Jurkat, Clone E6-1 (cell line): ENCODE results near the gene C5orf63.
"Not testable (repeated sequence)": the region's sequence is repeated elsewhere in the genome, so short reads cannot be mapped to it uniquely, and the experiment has no call there.

Experiments used
- DNase-seq: peaks from one replicate; pipeline ENCODE4 v3.0.0-alpha.2; 2011; ENCODE audit warnings: low read depth, low spot score
- H3K4me3 ChIP-seq: 2 replicates; pipeline ENCODE4 v1.5.1; 2011; ENCODE audit warnings: mild to moderate bottlenecking, low read length, control low read depth, moderate library complexity

C5orf63 gene

DNA sequence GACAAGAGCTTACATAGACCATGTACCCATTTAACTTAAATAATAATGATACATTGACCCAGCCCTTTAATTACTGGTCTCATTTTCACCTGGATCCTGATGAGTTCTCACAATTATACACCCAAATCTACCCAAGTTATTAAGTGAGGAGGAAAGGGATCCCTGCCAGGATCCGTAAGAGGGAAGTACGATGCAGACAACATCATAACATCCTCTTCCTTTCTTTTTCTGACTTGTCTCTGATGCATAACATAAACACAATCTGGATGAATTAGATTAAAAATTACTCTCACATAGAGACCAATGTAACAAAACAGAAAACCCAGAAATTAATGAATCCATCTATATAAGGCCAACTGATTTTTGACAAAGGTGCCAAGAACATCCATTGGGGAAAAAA is 59.9 kb downstream of the C5orf63 start:
- no peak overlapping the region for H3K4me3 ChIP-seq
- no peak for DNase-seq

DNA sequence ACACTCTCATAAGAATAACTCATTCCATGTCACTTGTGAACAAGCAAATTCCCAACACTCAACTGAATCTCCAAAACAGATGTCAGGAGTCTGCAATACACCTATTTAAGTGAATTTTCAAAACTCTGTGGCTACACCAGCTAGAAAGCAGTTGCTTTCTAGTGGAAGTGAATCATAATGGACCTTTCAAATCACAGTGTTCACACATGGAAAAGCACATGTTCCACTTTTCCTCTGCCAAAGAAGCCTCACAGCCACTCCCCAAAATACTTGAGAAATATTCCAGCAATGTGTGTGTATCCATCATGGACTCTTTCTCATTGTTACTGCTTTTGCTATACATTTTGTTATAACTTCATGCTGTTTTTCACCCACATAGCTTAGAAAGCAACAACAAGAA is 60.4 kb downstream of the C5orf63 start:
- no peak for DNase-seq
- no peak overlapping the region for H3K4me3 ChIP-seq

DNA sequence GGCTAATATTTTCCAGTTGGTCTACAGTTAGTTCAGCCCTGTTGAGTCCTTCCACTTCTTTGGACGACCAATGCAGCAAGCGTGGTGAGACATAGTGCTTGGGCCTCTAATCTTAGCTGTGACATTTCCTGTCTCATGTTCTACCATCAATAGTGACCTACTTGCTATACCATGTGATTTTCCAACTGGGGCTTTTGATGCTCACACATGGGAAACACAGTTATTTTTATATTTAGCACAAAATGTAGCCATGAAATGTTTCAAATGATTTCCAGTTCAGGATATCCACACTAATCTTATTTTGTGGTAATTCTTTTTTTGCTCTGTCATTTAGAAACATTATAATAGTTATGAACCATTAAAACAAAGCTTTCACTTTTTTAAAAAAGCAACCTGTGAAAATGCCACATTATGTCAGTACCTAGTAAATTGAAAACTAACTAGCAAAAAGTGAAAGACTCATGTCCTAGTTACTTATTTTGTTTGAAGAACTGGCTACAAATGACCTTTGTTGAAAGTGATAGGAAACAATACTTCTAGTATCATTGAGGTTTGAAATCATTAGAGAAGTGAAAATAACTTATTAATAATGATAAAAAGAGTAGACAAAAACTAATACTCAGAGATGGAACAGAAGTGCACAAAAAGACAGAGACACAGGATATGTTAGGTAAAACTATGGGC is 61.2 kb downstream of the C5orf63 start:
- DNase-seq: no peak
- no peak overlapping the region for H3K4me3 ChIP-seq

DNA sequence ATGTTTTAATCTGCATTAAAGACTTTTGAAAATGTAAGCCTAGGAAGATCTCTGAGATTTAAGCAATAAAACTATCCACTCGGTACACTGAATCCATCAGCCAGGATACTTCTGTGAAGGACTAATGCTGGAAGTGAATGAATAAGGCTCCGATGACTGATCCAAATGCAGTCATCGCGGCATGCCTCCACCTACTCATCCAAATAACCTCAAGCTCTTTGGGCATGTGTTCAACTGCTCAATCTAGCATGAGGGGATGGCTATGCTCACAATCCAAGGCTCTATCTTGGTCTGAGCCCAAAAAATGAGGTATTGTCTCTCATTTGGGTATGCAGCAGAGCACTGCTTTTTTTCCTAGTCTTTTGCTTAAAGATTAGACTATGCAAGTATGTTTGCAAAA is 62.1 kb downstream of the C5orf63 start:
- DNase-seq: no peak
- H3K4me3 ChIP-seq: no peak overlapping the region

DNA sequence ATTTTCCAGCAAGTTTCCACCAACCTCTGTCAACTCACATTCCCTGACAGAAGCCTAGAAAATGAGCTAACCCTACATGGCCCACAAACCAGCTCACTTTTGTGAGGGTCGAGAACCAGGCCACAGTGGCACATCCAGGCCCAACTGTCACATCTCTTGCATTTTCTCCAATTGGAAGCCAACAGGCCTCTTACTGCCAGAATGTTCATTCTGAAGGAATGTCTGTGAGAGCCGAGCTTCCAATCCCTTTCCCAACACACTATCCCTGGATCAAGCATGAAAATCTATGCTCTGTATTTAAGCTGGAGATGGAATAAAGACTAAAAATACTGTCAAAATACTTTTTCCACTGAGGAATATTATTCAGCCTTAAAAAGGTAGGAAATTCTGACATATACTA is 62.9 kb downstream of the C5orf63 start:
- no peak for DNase-seq
- H3K4me3 ChIP-seq: no peak overlapping the region

DNA sequence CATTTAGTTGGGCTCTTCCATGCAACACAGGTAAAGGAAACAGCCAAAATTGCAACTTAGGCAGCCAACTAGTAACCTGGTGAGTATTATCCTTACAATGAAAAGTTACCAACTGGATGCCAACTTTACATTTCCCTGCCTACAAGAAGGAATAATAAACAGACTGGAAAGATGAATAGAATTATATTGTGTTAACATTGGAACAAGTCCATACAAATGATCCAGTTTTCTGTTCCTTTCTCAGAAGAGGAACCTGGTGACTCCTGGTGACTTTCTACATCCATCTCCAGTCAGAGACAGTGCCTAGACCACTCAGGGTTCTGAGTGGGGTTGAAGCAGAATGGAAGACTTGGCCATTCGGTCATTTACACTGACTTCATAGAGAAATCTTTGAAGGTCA is 63.5 kb downstream of the C5orf63 start:
- DNase-seq: no peak
- H3K4me3 ChIP-seq: no peak overlapping the region

DNA sequence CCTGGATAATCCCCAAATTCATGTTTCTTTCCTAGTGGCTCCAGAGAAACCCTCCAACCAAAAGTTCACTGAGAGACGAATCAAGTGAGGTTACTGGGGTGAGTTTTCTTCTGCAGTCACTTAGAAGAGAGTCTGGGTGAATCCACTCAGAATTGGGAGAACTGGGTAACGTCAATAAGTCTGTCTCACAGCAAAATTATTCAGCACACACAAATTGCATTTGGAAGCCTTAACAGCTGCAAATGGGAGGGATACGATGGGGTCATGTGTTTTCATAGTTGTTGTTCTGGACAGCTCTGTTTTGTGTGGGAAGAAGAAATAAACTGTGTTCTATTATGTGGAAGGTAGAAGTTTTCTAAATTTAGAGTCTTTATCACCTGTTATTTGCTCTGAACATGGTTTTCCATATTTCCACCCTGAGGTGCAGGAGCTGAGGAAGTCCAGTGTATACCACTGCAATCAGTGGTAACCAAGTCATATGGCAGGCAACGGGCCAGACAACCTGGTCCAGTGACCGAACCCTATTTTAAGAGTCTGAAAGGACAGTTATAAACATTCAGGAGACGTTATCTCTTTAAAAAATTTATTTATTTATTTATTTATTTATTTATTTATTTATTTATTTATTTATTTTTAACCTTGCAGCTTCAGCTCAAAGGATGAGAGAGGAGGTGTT is 64.9 kb downstream of the C5orf63 start:
- H3K4me3 ChIP-seq: no peak overlapping the region
- no peak for DNase-seq

DNA sequence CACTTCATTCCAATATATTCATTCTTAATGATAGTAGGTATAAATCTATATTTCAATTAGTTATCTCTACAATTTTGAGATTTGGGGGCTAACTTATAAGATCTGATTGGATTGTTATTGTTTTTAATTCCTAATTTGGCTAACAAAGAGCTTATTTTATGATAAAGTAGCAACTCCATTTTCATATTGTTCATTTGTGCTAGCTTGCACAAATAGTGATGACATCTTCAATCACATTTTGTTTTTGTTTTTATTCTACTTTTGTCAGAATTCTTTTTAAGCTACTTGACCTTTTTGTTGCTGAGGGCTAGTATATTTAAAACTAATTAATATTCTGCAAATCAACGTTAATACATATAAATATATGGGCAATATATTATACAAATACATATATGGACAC is 65.8 kb downstream of the C5orf63 start:
- no peak overlapping the region for H3K4me3 ChIP-seq
- DNase-seq: no peak

DNA sequence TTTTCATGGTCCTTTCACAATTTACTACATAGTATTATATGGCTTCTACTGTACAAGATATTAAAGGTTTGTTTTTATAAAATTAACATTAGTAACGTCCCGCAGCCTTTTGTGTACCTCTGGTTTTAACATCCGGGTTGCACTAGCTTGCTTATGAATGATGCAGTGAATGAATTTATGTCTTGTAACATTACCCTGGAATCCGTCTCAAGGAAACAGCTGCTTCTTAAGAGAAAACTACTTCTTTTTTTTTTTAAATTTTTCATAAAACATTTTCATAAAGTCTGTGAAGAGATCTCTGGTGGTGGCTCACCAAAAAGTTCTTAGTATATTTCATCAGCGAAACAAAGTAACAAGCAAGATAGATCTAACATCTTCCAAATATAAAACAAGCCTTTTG is 66.6 kb downstream of the C5orf63 start:
- no peak overlapping the region for H3K4me3 ChIP-seq
- DNase-seq: no peak

DNA sequence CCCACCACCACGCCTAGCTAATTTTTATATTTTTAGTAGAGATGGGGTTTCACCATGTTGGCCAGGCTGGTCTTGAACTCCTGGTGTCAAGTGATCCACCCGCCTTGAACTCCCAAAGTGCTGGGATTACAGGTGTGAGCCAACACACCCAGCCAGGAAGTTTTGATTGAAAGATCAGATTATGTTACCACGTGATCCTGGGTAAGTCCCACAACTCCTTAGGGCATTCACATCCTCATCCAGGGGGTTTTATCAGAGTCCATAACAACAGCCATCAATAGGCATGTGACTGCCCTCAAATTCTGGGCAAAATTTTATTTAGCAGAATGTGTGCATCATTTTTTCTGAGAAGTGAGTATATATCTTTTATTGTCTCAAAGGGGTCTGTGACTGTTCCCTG is 68.0 kb downstream of the C5orf63 start:
- not testable (repeated sequence) for DNase-seq

DNA sequence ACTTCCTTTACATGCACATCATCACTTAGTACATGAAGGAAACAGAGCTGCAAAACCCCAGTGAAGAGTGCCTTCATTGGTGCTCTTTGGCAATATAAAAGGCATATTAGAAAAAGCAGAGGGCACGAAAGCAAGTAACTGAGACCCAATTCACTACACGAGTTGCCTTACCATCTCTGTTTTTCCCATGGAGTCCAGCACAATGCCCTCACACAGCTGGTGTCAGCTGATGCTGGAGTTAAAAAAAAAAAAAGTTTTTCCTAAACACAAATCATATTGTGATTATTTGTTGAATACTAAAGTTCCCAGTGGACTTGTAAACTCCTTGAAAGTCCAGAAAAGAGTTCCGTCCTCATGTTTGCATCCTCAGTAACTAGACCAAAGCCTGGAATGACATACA is 68.6 kb downstream of the C5orf63 start:
- DNase-seq: no peak
- no peak overlapping the region for H3K4me3 ChIP-seq

More for the DNA sequence above, 68.0 kb downstream of the C5orf63 start:
- H3K4me3 ChIP-seq: not testable (repeated sequence)

DNA sequence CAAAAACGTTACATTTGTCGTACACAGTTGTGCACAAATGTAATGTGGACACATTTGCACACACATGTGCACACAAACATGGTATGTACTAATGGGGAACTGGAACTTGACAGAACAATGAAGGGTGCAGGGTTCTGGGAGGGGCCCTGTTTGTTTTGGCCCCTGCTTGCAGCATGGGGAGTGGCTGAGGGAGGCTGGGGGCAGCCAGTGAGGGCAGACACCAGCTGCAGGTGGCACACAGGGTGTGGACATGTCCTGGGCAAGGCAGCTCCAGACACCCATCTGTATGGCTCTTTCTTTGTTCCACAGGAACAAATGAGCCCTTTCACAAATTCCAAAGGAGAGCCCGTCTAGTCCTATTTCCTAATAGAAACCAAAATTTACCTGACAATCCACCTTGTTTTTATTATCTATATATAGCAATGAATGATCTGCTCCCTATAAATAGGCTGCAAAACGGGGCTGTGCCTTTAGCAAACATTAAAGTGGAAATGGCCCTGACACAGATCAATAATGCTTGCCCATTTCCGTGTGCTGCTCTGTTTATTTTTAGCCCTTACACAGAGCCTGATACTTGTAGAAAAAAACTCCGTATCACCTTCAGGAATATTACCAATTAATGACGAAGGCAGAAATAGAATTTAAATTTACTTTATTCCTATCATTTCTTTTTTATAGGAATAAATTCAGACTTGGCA is 69.4 kb downstream of the C5orf63 start:
- no peak for DNase-seq
- no peak overlapping the region for H3K4me3 ChIP-seq

DNA sequence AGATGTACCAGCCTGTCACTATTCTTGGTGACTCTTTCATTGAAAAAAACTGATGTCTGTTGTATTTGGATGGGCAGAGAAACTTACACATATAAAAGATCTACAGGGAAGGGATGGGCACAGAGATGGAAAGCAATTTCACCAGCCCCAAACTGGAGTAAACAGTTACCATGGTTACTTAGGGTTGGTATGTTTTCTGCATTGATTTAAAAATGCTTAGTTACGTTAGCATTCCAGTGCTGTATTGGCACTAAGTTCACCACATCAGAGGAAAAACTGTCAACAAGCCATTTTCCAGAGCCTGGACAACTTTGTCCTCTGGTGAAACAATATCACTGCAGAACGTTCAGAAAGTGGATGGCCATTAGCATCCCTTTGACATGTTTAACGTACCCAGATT is 70.9 kb downstream of the C5orf63 start:
- no peak for DNase-seq
- no peak overlapping the region for H3K4me3 ChIP-seq

DNA sequence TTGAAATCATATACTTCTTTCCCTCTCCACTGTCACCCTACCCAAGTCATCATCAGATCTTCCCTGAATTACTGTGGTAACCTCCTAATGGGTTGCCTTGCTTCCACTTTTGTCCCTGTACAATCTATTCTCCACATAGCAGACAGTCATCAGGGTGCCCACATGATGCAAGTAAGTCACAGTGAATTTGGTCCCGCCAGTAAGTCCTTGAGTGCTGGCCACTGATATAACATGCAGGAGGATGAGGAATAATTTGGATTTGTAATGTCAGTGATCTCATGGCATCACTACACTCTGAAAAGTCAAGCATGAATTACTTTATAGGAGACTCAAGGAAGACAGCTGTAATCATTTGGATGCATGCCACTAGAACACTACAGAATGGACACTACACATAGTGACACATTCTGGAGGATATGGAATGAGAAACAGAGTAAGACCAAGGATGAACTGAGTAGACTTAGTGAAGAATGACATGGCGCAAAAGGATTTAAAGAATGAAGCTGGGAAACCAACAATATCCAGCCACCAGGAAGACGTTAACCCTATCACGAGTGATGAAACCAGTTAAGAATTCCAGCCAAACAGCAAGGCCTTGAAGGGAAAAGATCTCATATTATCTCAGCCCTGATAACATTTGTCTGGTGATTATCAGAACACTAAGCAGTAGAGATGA is 71.5 kb downstream of the C5orf63 start:
- no peak for DNase-seq

More for the DNA sequence above, 71.5 kb downstream of the C5orf63 start:
- no peak overlapping the region for H3K4me3 ChIP-seq
